GM18909 (cell line): ENCODE results near the gene ARHGAP45.

Experiments used
- ATAC-seq: cut with Tn5 transposase; IDR thresholded peaks from one replicate; pipeline ENCODE4 v1.9.1; 2021; ENCODE audit warnings: mild to moderate bottlenecking; ENCODE audit not compliant: unreplicated experiment, poor library complexity

Gene ARHGAP45

DNA sequence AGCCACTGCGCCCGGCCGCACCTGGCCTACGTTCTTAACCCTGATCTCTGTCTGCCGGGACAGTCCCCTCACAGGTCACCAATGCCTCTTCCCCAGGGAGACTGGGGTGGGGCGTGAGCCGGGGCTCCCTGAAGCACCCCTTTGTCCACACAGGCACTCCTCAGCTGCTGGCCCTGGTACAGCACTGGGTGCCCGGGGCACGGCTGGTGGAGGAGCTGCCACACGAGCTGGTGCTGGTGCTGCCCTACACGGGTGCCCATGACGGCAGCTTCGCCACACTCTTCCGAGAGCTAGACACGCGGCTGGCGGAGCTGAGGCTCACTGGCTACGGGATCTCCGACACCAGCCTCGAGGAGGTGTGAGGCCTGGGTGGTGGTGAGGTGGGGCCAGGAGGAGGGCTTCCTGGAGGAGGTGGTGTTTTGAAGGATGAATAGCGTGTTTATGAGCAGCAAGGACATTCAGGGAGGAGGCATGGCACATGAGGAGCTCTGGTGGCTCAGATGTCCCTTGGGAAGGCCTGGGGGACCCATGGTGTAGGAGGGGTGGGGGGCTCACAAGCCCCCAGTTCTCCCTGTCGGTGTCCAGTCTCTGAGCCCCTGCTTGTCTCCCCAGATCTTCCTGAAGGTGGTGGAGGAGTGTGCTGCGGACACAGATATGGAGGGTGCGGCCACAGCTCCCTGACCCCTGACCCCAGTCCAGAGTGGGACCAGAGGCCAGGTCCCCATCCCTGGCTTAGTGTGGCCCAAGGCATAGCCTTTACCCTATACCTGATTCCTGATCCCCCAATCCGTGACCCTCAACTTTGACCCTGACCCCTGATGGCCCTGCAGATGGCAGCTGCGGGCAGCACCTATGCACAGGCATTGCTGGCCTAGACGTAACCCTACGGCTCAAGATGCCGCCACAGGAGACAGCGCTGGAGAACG, 13.5 kb upstream of the ARHGAP45 start:
- ATAC-seq: no peak

GRCh38 chr19:1054102-1055027, 12.6 kb upstream of the ARHGAP45 start:
- no peak for ATAC-seq

- no peak for ATAC-seq
Measured at GRCh38 chr19:1055028-1055425, 11.9 kb upstream of the ARHGAP45 start.

- no peak for ATAC-seq
Measured at GRCh38 chr19:1055886-1056620, 10.9 kb upstream of the ARHGAP45 start.

- ATAC-seq: no peak
Measured at GRCh38 chr19:1057176-1057855, 9.7 kb upstream of the ARHGAP45 start.

DNA sequence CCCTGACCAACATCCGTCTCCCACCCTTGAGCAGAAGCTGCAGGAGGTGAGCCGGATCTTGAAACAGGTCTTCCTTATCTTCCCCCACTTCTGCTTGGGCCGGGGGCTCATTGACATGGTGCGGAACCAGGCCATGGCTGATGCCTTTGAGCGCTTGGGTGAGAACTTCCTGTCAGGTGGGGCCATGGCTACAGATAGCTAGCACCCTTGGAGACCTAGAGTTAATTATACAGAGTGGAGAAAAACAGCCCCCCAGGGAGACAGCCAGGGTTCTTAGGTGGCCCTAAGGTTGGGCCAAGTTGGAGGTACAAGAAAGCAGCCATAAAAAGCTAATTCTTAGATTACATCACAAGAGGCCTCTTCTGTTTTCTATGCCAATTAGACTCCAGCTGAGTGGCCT, 8.9 kb upstream of the ARHGAP45 start:
- no peak for ATAC-seq

DNA sequence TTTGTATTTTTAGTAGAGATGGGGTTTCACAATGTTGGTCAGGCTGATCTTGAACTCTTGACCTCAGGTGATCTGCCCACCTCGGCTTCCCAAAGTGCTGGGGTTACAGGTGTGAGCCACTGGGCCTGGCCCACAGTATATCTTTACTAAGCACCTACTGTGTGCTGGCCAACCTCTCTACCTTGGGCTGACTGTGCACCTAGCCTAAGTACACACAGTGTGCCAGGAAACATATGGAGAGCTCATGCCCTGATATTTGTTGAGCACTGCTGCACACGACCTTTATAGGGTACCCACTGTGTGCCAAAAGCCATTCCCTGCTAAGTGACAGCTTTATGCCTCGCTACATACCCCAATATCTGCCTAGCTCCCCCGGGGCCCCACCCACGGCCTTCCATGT, 6.3 kb upstream of the ARHGAP45 start:
- ATAC-seq: no peak

DNA sequence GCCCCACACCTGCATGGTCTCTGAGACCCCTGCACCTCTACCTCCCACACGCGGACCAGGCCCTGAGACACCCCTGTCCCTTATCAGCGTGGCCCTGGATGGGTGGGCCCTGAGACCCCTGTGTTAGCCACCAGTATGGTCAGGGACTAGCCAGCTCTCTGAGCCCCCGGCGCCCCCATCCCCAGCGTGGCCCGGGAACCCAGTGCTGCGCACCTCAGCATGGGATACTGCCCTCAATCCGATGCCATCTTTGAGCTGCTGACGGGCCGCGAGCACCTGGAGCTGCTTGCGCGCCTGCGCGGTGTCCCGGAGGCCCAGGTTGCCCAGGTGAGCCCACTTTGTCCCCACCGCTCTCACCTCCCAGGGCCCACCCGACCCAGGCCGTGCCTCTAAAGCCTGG, 5.0 kb upstream of the ARHGAP45 start:
- no peak for ATAC-seq

- no peak for ATAC-seq
Measured at GRCh38 chr19:1062387-1063029, 4.5 kb upstream of the ARHGAP45 start.

DNA sequence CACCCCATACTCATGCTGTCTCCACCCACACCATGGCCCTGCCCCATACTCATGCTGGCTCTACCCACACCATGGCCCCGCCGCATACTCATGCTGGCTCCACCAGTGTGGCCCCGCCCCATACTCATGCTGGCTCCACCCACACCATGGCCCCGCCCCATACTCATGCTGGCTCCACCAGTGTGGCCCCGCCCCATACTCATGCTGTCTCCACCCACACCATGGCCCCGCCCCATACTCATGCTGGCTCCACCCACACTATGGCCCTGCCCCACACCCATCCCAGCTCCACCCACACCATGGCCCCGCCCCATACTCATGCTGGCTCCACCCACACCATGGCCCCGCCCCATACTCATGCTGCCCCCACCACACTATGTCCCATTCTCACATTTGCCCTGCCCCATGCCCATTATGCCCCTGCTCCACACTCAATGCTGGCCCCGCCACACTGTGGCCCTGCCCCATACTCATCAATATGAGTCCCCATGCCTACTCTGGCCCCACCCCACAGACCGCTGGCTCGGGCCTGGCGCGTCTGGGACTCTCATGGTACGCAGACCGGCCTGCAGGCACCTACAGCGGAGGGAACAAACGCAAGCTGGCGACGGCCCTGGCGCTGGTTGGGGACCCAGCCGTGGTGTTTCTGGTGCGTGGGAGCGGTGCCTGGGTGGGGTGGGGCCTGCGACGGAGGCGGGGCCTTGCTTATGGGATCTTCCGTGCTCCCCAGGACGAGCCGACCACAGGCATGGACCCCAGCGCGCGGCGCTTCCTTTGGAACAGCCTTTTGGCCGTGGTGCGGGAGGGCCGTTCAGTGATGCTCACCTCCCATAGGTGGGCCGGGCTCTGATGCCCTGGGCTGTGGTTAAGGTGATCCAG, 3.7 kb upstream of the ARHGAP45 start:
- no peak for ATAC-seq

DNA sequence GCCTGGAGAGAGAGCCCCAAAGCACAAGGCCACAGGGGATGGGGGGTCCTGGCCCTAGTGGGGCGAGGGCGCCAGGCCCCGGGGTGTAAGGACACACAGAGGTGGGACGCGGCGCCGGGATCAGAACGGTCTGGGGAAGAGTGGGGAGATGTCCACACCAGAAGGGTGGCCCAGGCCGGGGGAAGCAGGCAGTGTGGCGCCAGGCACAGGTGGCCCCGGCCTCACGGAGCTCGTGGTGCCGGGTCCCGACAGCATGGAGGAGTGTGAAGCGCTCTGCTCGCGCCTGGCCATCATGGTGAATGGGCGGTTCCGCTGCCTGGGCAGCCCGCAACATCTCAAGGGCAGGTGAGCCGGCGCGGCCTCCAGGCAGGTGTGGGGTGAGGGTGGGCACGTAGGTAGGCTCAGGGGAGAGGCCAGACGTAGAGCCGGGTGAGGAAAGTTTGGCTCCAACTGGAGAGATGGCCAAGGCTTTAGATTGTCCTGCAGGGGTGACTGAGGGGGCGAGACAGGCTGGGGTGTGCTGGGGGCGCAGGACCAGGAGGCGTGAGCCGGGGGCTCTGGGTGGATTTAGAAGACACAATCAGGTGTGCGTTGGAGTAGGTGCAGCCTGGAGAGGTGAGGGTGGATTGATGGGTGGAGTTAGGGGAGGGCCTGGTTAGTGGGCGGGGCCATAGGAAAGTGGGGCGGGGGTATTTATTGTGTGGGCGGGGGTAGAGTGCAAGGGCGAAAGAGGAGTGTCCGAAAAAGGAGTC, 2.9 kb upstream of the ARHGAP45 start:
- ATAC-seq: no peak

GRCh38 chr19:1064661-1065605, 2.0 kb upstream of the ARHGAP45 start:
- peak; percentile 35 for ATAC-seq

GRCh38 chr19:1065606-1066109, 1.3 kb upstream of the ARHGAP45 start:
- ATAC-seq: no peak

- no peak for ATAC-seq
Measured at GRCh38 chr19:1066251-1066747, 668 bp upstream of the ARHGAP45 start.

DNA sequence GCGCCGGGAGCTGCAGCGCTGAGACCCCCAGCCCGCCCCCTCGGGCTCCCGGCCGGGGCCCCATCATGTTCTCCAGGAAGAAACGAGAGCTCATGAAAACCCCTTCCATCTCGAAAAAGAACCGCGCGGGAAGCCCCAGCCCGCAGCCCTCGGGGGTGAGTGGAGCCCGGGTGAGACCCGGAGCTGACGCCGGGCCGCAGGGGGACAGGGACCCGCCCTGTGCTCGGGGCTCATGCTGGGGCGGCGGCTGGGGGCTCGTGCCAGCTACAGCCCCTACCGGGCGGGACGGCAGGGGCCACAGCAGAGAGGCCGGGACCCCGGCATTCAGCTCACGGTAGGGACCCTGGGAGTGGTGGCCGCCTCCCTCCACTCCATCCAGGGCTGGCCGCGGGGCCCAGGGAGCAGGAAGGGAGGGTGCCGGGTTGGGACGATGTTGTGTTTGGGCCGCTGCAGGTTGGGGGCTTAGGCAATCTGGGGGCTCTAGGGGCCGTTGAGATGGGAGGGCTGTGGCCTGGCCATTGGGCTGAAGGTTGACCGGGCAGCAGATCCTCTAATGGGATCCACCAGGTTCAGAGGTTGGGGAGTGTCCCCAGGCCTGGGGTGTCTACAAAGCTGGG, 482 bp downstream of the ARHGAP45 start:
- no peak for ATAC-seq
